H1 (cell line): ENCODE results near the gene FOXI1. TPM values are rescaled to one million over a fixed set of nuclear protein-coding genes. Genes with fewer than 3 reads are reported as not detected.

Experiments used
- CTCF ChIA-PET: fragments of 300-600 bp; sonication (Branson Sonifier 250); formaldehyde crosslinking; loops from one replicate; lab custom pipeline; 2021; ENCODE audit not compliant: partially characterized antibody; lab: Charles Lee
- POLR2A ChIA-PET: fragments of 300-600 bp; sonication (Branson Sonifier 250); formaldehyde crosslinking; loops from one replicate; lab custom pipeline; 2021; ENCODE audit warnings: inconsistent platforms; ENCODE audit not compliant: partially characterized antibody; lab: Charles Lee
- DNase-seq, 2 experiments: peaks; one replicate each; pipeline versions ENCODE4 v3.0.0 to v3.0.0-alpha.2; 2010 to 2022; ENCODE audit warnings: low spot score in 2 of 2, low read depth in 1 of 2, mixed read lengths in 1 of 2
- FAIRE-seq: peaks from 2 replicates; lab custom pipeline; 2011; peaks lifted over from hg19 to GRCh38; lab: Jason Lieb, UNC
- H2AFZ ChIP-seq: 2 replicates; pipeline ENCODE4 v1.8.1; 2012; ENCODE audit warnings: low read length, inconsistent platforms
- H2AK5ac ChIP-seq: 2 replicates; pipeline ENCODE4 v1.6.1; 2013; ENCODE audit warnings: low read depth, low read length
- H2BK120ac ChIP-seq: replicated peaks from 2 replicates; pipeline ENCODE3; 2013; ENCODE audit warnings: low read depth, low read length, inconsistent platforms
- H2BK12ac ChIP-seq: 2 replicates; pipeline ENCODE4 v1.6.1; 2013; ENCODE audit warnings: low read depth, low read length
- H2BK15ac ChIP-seq: 2 replicates; pipeline ENCODE4 v1.6.1; 2013; ENCODE audit warnings: low read length
- H2BK20ac ChIP-seq: 2 replicates; pipeline ENCODE4 v1.6.1; 2013; ENCODE audit warnings: low read length
- H2BK5ac ChIP-seq: 2 replicates; pipeline ENCODE4 v1.6.1; 2013; ENCODE audit warnings: low read depth, low read length
- H3K14ac ChIP-seq: 2 replicates; pipeline ENCODE4 v1.6.1; 2013; ENCODE audit warnings: inconsistent platforms; ENCODE audit not compliant: insufficient read length
- H3K18ac ChIP-seq: 2 replicates; pipeline ENCODE4 v1.6.1; 2013; ENCODE audit warnings: low read length; ENCODE audit errors: extremely low read depth
- H3K23ac ChIP-seq: 2 replicates; pipeline ENCODE4 v1.6.1; 2013; ENCODE audit warnings: inconsistent platforms; ENCODE audit not compliant: insufficient read length
- H3K23me2 ChIP-seq: 2 replicates; pipeline ENCODE4 v1.6.1; 2013; ENCODE audit warnings: low read depth, low read length
- H3K27ac ChIP-seq: 2 replicates; pipeline ENCODE4 v1.6.1; 2011; ENCODE audit warnings: low read depth, low read length, inconsistent platforms
- H3K27me3 ChIP-seq, 4 experiments: replicated peaks in 1 of 4; 1 replicate in 1 of 4; 2 replicates in 3 of 4; pipeline versions ENCODE4 v1.6.1 to v1.8.1; 2011 to 2013; ENCODE audit warnings: low read length in 3 of 4, mild to moderate bottlenecking in 3 of 4, inconsistent platforms in 2 of 4, mixed read lengths in 2 of 4, moderate library complexity in 1 of 4; ENCODE audit not compliant: control insufficient read depth in 3 of 4, insufficient read depth in 3 of 4; ENCODE audit errors: extremely low read depth in 1 of 4
- H3K36me3 ChIP-seq, 4 experiments: 2 replicates each; pipeline versions ENCODE4 v1.6.1 to v1.8.1; 2011 to 2013; ENCODE audit warnings: mild to moderate bottlenecking in 4 of 4, low read length in 3 of 4, moderate library complexity in 2 of 4, control low read depth in 1 of 4, inconsistent platforms in 1 of 4; ENCODE audit not compliant: insufficient read depth in 4 of 4, control insufficient read depth in 2 of 4
- H3K4ac ChIP-seq: replicated peaks from 2 replicates; pipeline ENCODE3; 2013; ENCODE audit warnings: low read length, low read depth, mixed read lengths, inconsistent platforms; ENCODE audit not compliant: insufficient read length
- H3K4me1 ChIP-seq, 4 experiments: replicated peaks in 1 of 4; 1 replicate in 1 of 4; 2 replicates in 3 of 4; pipeline versions ENCODE4 v1.6.1 to v1.8.1; 2011 to 2013; ENCODE audit warnings: low read length in 3 of 4, inconsistent platforms in 2 of 4, mixed read lengths in 1 of 4; ENCODE audit not compliant: insufficient read depth in 4 of 4, control insufficient read depth in 3 of 4
- H3K4me2 ChIP-seq, 2 experiments: 2 replicates each; pipeline versions ENCODE4 v1.6.1 to v1.8.1; 2011 to 2013; ENCODE audit warnings: low read depth in 2 of 2, low read length in 2 of 2, control low read depth in 1 of 2, inconsistent platforms in 1 of 2, mild to moderate bottlenecking in 1 of 2; ENCODE audit not compliant: insufficient read depth in 1 of 2
- H3K4me3 ChIP-seq, 4 experiments: fragments of 200-600, 300-600 bp in 1 of 4; sonication (generic), shearing (Covaris generic), sonication (Bioruptor Twin) in 1 of 4; 2 replicates each; pipeline versions ENCODE4 v1.5.1 to v1.8.1; 2011 to 2016; ENCODE audit warnings: low read length in 4 of 4, low read depth in 3 of 4, control low read depth in 2 of 4, inconsistent platforms in 2 of 4, mild to moderate bottlenecking in 2 of 4, mixed read lengths in 1 of 4, moderate library complexity in 1 of 4; ENCODE audit not compliant: insufficient read depth in 2 of 4; ENCODE audit errors: extremely low read depth in 1 of 4
- H3K56ac ChIP-seq: replicated peaks from 2 replicates; pipeline ENCODE3; 2013; ENCODE audit warnings: low read depth, mild to moderate bottlenecking, mixed read lengths, low read length, inconsistent platforms; ENCODE audit not compliant: insufficient read length
- H3K79me1 ChIP-seq: 2 replicates; pipeline ENCODE4 v1.6.1; 2013; ENCODE audit warnings: low read depth, low read length, control low read depth
- H3K79me2 ChIP-seq, 2 experiments: 2 replicates each; pipeline versions ENCODE4 v1.6.1 to v1.8.1; 2012 to 2013; ENCODE audit warnings: low read length in 2 of 2, mild to moderate bottlenecking in 2 of 2, inconsistent platforms in 1 of 2; ENCODE audit not compliant: insufficient read depth in 2 of 2, control insufficient read depth in 1 of 2
- H3K9ac ChIP-seq, 4 experiments: replicated peaks in 1 of 4; 1 replicate in 1 of 4; 2 replicates in 3 of 4; pipeline versions ENCODE4 v1.6.1 to v1.8.1; 2011 to 2013; ENCODE audit warnings: low read depth in 3 of 4, low read length in 3 of 4, control low read depth in 2 of 4, mild to moderate bottlenecking in 2 of 4, moderate library complexity in 2 of 4, inconsistent platforms in 1 of 4; ENCODE audit errors: extremely low read depth in 1 of 4
- H3K9me3 ChIP-seq, 2 experiments: 2 replicates each; pipeline versions ENCODE4 v1.6.1 to v1.8.1; 2012 to 2013; ENCODE audit warnings: mild to moderate bottlenecking in 2 of 2, moderate library complexity in 2 of 2, control low read depth in 1 of 2, inconsistent platforms in 1 of 2, low read depth in 1 of 2, low read length in 1 of 2, mixed read lengths in 1 of 2; ENCODE audit not compliant: insufficient read depth in 2 of 2
- H4K20me1 ChIP-seq, 2 experiments: replicated peaks in 1 of 2; 2 replicates each; pipeline versions ENCODE3 to v1.8.1; 2011 to 2013; ENCODE audit warnings: inconsistent platforms in 2 of 2, low read length in 2 of 2, mild to moderate bottlenecking in 1 of 2; ENCODE audit not compliant: insufficient read depth in 2 of 2, control insufficient read depth in 1 of 2
- H4K5ac ChIP-seq: 2 replicates; pipeline ENCODE4 v1.6.1; 2013; ENCODE audit warnings: low read length, low read depth, mixed read lengths, inconsistent platforms; ENCODE audit not compliant: insufficient read length
- H4K8ac ChIP-seq: 2 replicates; pipeline ENCODE4 v1.8.0; 2013; ENCODE audit warnings: mild to moderate bottlenecking, moderate library complexity, low read length, inconsistent platforms; ENCODE audit not compliant: insufficient read depth; ENCODE audit errors: extremely low read depth
- H4K91ac ChIP-seq: replicated peaks from 2 replicates; pipeline ENCODE3; 2013; ENCODE audit warnings: low read length, mixed read lengths, inconsistent platforms; ENCODE audit not compliant: insufficient read length
- CBX8 ChIP-seq: fragments of 300-800, 300-1000 bp; sonication (generic); IDR thresholded peaks from 2 replicates; pipeline ENCODE4 v1.7.1; 2016; ENCODE audit warnings: low read depth, low read length, borderline replicate concordance
- CEBPB ChIP-seq: IDR thresholded peaks from 2 replicates; pipeline ENCODE4 v1.6.1; 2012; ENCODE audit warnings: low read depth, low read length
- EP300 ChIP-seq, 2 experiments: IDR thresholded peaks; 1 replicate in 1 of 2; 2 replicates in 1 of 2; pipeline ENCODE4 v1.6.1; 2011 to 2012; ENCODE audit warnings: low read depth in 2 of 2, low read length in 2 of 2, mild to moderate bottlenecking in 2 of 2, borderline replicate concordance in 1 of 2, inconsistent platforms in 1 of 2, moderate library complexity in 1 of 2
- EZH2 ChIP-seq: fragments of 200-600 bp; sonication (generic); IDR thresholded peaks from 2 replicates; pipeline ENCODE4 v1.7.1; 2012; ENCODE audit warnings: low read depth, mild to moderate bottlenecking, moderate library complexity, low read length, inconsistent platforms; ENCODE audit not compliant: severe bottlenecking
- HDAC2 ChIP-seq, 2 experiments: fragments of 300-600 bp in 1 of 2; sonication (generic) in 1 of 2; IDR thresholded peaks; 2 replicates each; pipeline ENCODE4 v1.6.1; 2011 to 2012; ENCODE audit warnings: low read depth in 2 of 2, low read length in 2 of 2, mild to moderate bottlenecking in 2 of 2, moderate library complexity in 2 of 2, borderline replicate concordance in 1 of 2, inconsistent platforms in 1 of 2
- KDM1A ChIP-seq: fragments of 200-600, 300-600 bp; sonication (generic); IDR thresholded peaks from 2 replicates; pipeline ENCODE4 v1.7.1; 2016; ENCODE audit warnings: mild to moderate bottlenecking, low read length, borderline replicate concordance
- NANOG ChIP-seq: IDR thresholded peaks from 2 replicates; pipeline ENCODE4 v1.6.1; 2011; ENCODE audit warnings: low read length, low read depth, mild to moderate bottlenecking, inconsistent platforms; ENCODE audit not compliant: insufficient read depth, poor library complexity, severe bottlenecking
- POU5F1 ChIP-seq: IDR thresholded peaks from 2 replicates; pipeline ENCODE4 v1.6.1; 2011; ENCODE audit warnings: low read depth, mild to moderate bottlenecking, low read length, moderate library complexity
- SRF ChIP-seq: IDR thresholded peaks from 2 replicates; pipeline ENCODE4 v1.6.1; 2011; ENCODE audit warnings: mild to moderate bottlenecking, low read depth, low read length, moderate library complexity
- SUZ12 ChIP-seq: fragments of 200-600 bp; sonication (generic); IDR thresholded peaks from 2 replicates; pipeline ENCODE4 v1.6.1; 2012; ENCODE audit warnings: mild to moderate bottlenecking, inconsistent platforms, low read length, moderate library complexity, mixed read lengths
- TAF7 ChIP-seq: optimal IDR thresholded peaks from 2 replicates; pipeline ENCODE3; 2011; ENCODE audit warnings: low read depth, mild to moderate bottlenecking, inconsistent platforms, low read length, moderate library complexity, borderline replicate concordance
- WGBS, 2 experiments: shearing (Covaris generic) in 1 of 2; methylation state at CpG; one replicate each; pipeline versions ENCODE4 v1.1.6 to v1.1.7; 2013 to 2015; ENCODE audit warnings: low lambda C conversion rate in 2 of 2, mixed read lengths in 2 of 2, inconsistent platforms in 1 of 2, low coverage in 1 of 2, missing lambda C conversion rate in 1 of 2; ENCODE audit not compliant: insufficient replicate concordance in 2 of 2, insufficient coverage in 1 of 2, insufficient read length in 1 of 2; ENCODE audit errors: extremely low coverage in 1 of 2, missing lambda C conversion rate in 1 of 2; 5-methylcytosine and 5-hydroxymethylcytosine counted together
- polyA plus RNA-seq, 7 experiments: library from polyadenylated mRNA; depleted of rRNA in 3 of 7; stranded (reverse) in 5 of 7; unstranded in 2 of 7; fragments of >200 nt in 5 of 7; fragments of 200-250 nt in 2 of 7; gene quantifications; 1 replicate in 5 of 7; 2 replicates in 1 of 7; 4 replicates in 1 of 7; pipeline versions ENCODE4 v1.2.1 to v1.2.3, GENCODE V29; 2011 to 2013; ENCODE audit warnings: missing spikeins in 2 of 7, mixed read lengths in 2 of 7
- total RNA-seq: library from RNA; stranded (reverse); fragmentation: NEBNext Ultra II Directional; extraction: Animal tissue kit (Norgen Biotek cat#: 25700); gene quantifications from 2 replicates; pipeline ENCODE4 v1.2.1, GENCODE V29; 2021

FOXI1 gene
- total and polyA plus RNA-seq, 2 of the 8 experiments (the other 6 are each of a cell fraction or from before 2014, with no cell fraction given) = not detected

DNA sequence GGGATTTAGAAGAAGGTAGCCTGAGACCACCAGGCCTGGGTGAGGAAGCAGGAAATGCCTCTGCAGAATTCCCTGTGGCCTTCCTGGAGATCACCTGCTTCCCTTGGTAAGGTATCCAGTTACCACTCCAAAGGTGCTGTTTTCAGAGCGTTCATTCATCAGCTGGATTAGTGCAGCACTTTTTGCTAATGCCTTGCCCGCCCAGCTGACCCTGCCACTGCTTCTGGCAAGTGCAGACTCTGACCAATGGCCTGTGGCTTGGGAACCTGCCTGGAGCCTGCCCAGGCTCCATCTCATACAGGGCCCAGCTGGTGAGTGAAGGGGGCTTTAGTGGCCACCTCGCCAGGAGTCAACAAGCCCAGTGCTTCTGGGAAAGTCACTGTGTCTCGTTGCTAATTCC, 48.6 kb downstream of the FOXI1 start:
- no peak overlapping the region for H2BK5ac ChIP-seq
- H3K4ac ChIP-seq = no peak overlapping the region
- no peak overlapping the region for H3K23ac ChIP-seq
- no peak overlapping the region for H4K5ac ChIP-seq
- H3K4me2 ChIP-seq = no peak overlapping the region
- H3K9me3 ChIP-seq = no peaks in the 10 kb centered on the region
- H3K23me2 ChIP-seq = no peaks in the 10 kb centered on the region
- FAIRE-seq (no peak), DNase-seq (no peak)
- ChIA-PET CTCF (interaction anchor here (1.5 kb wide), 1 partner anchor 54 kb away, joined by 4 read pairs; no protein-coding TSS in a partner anchor), POLR2A (no interaction called here)
- H2BK120ac ChIP-seq = no peak overlapping the region
- no peak overlapping the region for H3K14ac ChIP-seq
- no peak overlapping the region for H2BK12ac ChIP-seq
- H3K27ac ChIP-seq = no peak overlapping the region
- no peak overlapping the region for H2AFZ ChIP-seq
- H2BK15ac ChIP-seq = no peak overlapping the region
- peaks cover 0 to 12% (median 3%) of the 10 kb centered on the region in 4 experiments; a peak in 5 of 7 replicates for H3K4me1 ChIP-seq
- H3K79me2 ChIP-seq = no peaks in the 10 kb centered on the region
- no peak overlapping the region for H2BK20ac ChIP-seq
- H4K91ac ChIP-seq = no peak overlapping the region
- no peak overlapping the region for H3K56ac ChIP-seq
- H2AK5ac ChIP-seq = no peak overlapping the region
- 84% methylated on average over 4 of the region's 4 CpGs; no CpG with 5 or more reads in 1 of the 2 experiments for WGBS, 2 experiments
- H3K79me1 ChIP-seq = no peaks in the 10 kb centered on the region
- H4K8ac ChIP-seq = no peak overlapping the region
- H3K36me3 ChIP-seq = no peaks in the 10 kb centered on the region
- no peak overlapping the region for H3K4me3 ChIP-seq
- no peaks in the 10 kb centered on the region for H4K20me1 ChIP-seq
- no peaks in the 10 kb centered on the region for H3K27me3 ChIP-seq
- H3K18ac ChIP-seq = no peak overlapping the region
- no peak overlapping the region for H3K9ac ChIP-seq
- no peak for TF ChIP-seq CEBPB
- TF ChIP-seq EP300 (IDR thresholded peaks at IDR 0.05; ENCODE audit: borderline replicate concordance in 1 of 2, low read depth in 2 of 2, low read length in 2 of 2) = no peak
- TF ChIP-seq SUZ12 = no peak
- TF ChIP-seq SRF = no peak
- TF ChIP-seq TAF7 = no peak
- TF ChIP-seq KDM1A = no peak
- TF ChIP-seq EZH2 = no peak
- no peak for TF ChIP-seq HDAC2 (IDR thresholded peaks at IDR 0.05; ENCODE audit: borderline replicate concordance in 1 of 2, low read depth in 2 of 2, low read length in 2 of 2)
- no peak for TF ChIP-seq POU5F1
- no peak for TF ChIP-seq CBX8
- no peak for TF ChIP-seq NANOG
